GM12878 (cell line): ENCODE measurements around the gene SLX4IP. TPM values are rescaled to one million over a fixed set of nuclear protein-coding genes. Genes with fewer than 3 reads are reported as not detected.

ENCODE experiments used
- ATAC-seq: fragments of 200-7000 bp; cut with Tn5 transposase; 3 replicates; pipeline ENCODE4 v1.9.1; 2020; ENCODE audit warnings: mild to moderate bottlenecking, moderate library complexity
- BruUV-seq: library from RNA; stranded (reverse); fragments of 400-500 nt; replicated peaks from 2 replicates; lab custom pipeline; 2021; lab: Mats Ljungman, UMichigan
- CTCF ChIA-PET: fragments of 300-600 bp; sonication (Branson Sonifier 250); formaldehyde crosslinking; extraction: SDS; loops from one replicate; lab custom pipeline; 2021; ENCODE audit warnings: inconsistent platforms; lab: Yijun Ruan, JAX
- POLR2A ChIA-PET: fragments of 350-600 bp; formaldehyde crosslinking; extraction: SDS; loops from one replicate; lab custom pipeline; 2021; ENCODE audit warnings: inconsistent platforms; lab: Charles Lee
- RAD21 ChIA-PET: fragments of 300-600 bp; sonication (Branson Sonifier 250); formaldehyde crosslinking; loops from one replicate; lab custom pipeline; 2023; ENCODE audit warnings: antibody characterized with exemption; ENCODE audit not compliant: unreplicated experiment; lab: Charles Lee
- SMC1A ChIA-PET: fragments of 300-600 bp; sonication (Branson Sonifier 250); formaldehyde crosslinking; loops from one replicate; lab custom pipeline; 2023; ENCODE audit not compliant: unreplicated experiment, uncharacterized antibody; lab: Charles Lee
- DNase-seq: peaks from one replicate; pipeline ENCODE4 v3.0.0-alpha.2; 2011; ENCODE audit warnings: low read depth, low spot score
- FAIRE-seq: peaks from 3 replicates; lab custom pipeline; 2011; peaks lifted over from hg19 to GRCh38; lab: Jason Lieb, UNC
- H2AFZ ChIP-seq: 2 replicates; pipeline ENCODE4 v1.6.0; 2011; ENCODE audit warnings: low read depth, low read length, control low read depth; ENCODE audit not compliant: control insufficient read depth
- H3K27ac ChIP-seq: 2 replicates; pipeline ENCODE4 v1.5.1; 2011; ENCODE audit warnings: control low read depth; ENCODE audit not compliant: control insufficient read depth, insufficient read depth
- H3K27me3 ChIP-seq, 2 experiments: replicated peaks in 1 of 2; 2 replicates each; pipeline versions ENCODE4 v1.6.0 to v1.6.1; 2011; ENCODE audit warnings: low read length in 1 of 2; ENCODE audit not compliant: control insufficient read depth in 2 of 2, insufficient read depth in 2 of 2
- H3K36me3 ChIP-seq, 2 experiments: 2 replicates each; pipeline ENCODE4 v1.5.1; 2011; ENCODE audit warnings: low read length in 1 of 2; ENCODE audit not compliant: control insufficient read depth in 2 of 2, insufficient read depth in 2 of 2
- H3K4me1 ChIP-seq: 2 replicates; pipeline ENCODE4 v1.6.1; 2011; ENCODE audit warnings: mild to moderate bottlenecking, low read length, moderate library complexity, mixed read lengths; ENCODE audit not compliant: control insufficient read depth, insufficient read depth
- H3K4me2 ChIP-seq: 2 replicates; pipeline ENCODE4 v1.6.0; 2011; ENCODE audit warnings: control low read depth; ENCODE audit not compliant: control insufficient read depth, insufficient read depth
- H3K4me3 ChIP-seq: fragments of 200-600 bp; sonication (generic); 2 replicates; pipeline ENCODE4 v1.5.1; 2016
- H3K79me2 ChIP-seq: 2 replicates; pipeline ENCODE4 v1.6.0; 2011; ENCODE audit warnings: low read length; ENCODE audit not compliant: control insufficient read depth, insufficient read depth
- H3K9ac ChIP-seq: 2 replicates; pipeline ENCODE4 v1.8.0; 2011; ENCODE audit warnings: low read length, control low read depth, mixed read lengths; ENCODE audit not compliant: control insufficient read depth, insufficient read depth
- H3K9me3 ChIP-seq: replicated peaks from 3 replicates; pipeline ENCODE4 v1.5.1; 2011; ENCODE audit warnings: mild to moderate bottlenecking, low read length; ENCODE audit not compliant: control insufficient read depth, insufficient read depth
- H4K20me1 ChIP-seq: 2 replicates; pipeline ENCODE4 v1.6.0; 2011; ENCODE audit not compliant: control insufficient read depth, insufficient read depth
- ATF3 ChIP-seq: IDR thresholded peaks from 2 replicates; pipeline ENCODE4 v1.6.1; 2011; ENCODE audit warnings: low read depth, mild to moderate bottlenecking, low read length, moderate library complexity, borderline replicate concordance; ENCODE audit errors: extremely low read depth
- BCL11A ChIP-seq: IDR thresholded peaks from 2 replicates; pipeline ENCODE4 v1.6.1; 2011; ENCODE audit warnings: low read depth, low read length
- BHLHE40 ChIP-seq, 2 experiments: fragments of 450-650 bp in 1 of 2; IDR thresholded peaks; 2 replicates each; pipeline ENCODE4 v1.6.1; 2011 to 2017; ENCODE audit warnings: low read depth in 2 of 2, borderline replicate concordance in 1 of 2, improper control_type of control experiment in 1 of 2, low read length in 1 of 2, mild to moderate bottlenecking in 1 of 2
- BMI1 ChIP-seq: fragments of 450-650 bp; IDR thresholded peaks from 2 replicates; pipeline ENCODE4 v1.6.1; 2016; ENCODE audit warnings: mild to moderate bottlenecking, moderate library complexity, borderline replicate concordance
- E4F1 ChIP-seq: fragments of 450-650 bp; IDR thresholded peaks from 2 replicates; pipeline ENCODE4 v1.6.1; 2018; ENCODE audit warnings: borderline replicate concordance, mild to moderate bottlenecking; ENCODE audit not compliant: partially characterized antibody
- EP300 ChIP-seq, 2 experiments: fragments of 150-350 bp in 1 of 2; IDR thresholded peaks; 2 replicates each; pipeline ENCODE4 v1.6.1; 2011 to 2012; ENCODE audit warnings: low read depth in 2 of 2, low read length in 2 of 2, borderline replicate concordance in 1 of 2, improper control_type of control experiment in 1 of 2, inconsistent platforms in 1 of 2; ENCODE audit not compliant: control insufficient read depth in 1 of 2
- ESRRA ChIP-seq: IDR thresholded peaks from 2 replicates; pipeline ENCODE4 v1.6.1; 2012; ENCODE audit warnings: mild to moderate bottlenecking, low read length, improper control_type of control experiment
- IKZF1 ChIP-seq: fragments of 450-650 bp; conservative IDR thresholded peaks from 2 replicates; pipeline ENCODE4 v1.6.1; 2017; ENCODE audit warnings: antibody characterized with exemption, mild to moderate bottlenecking
- IKZF2 ChIP-seq, 2 experiments: fragments of 450-650 bp; IDR thresholded peaks; 2 replicates each; pipeline ENCODE4 v1.6.1; 2017; ENCODE audit warnings: mild to moderate bottlenecking in 2 of 2, moderate library complexity in 2 of 2
- MEF2B ChIP-seq: fragments of 450-650 bp; IDR thresholded peaks from 2 replicates; pipeline ENCODE4 v1.6.1; 2018; ENCODE audit warnings: mild to moderate bottlenecking, moderate library complexity; ENCODE audit not compliant: partially characterized antibody, poor library complexity, severe bottlenecking
- MLLT1 ChIP-seq: fragments of 450-650 bp; IDR thresholded peaks from 2 replicates; pipeline ENCODE4 v1.6.1; 2016; ENCODE audit warnings: mild to moderate bottlenecking
- MTA2 ChIP-seq: fragments of 450-650 bp; IDR thresholded peaks from 2 replicates; pipeline ENCODE4 v1.6.1; 2016; ENCODE audit warnings: low read depth, mild to moderate bottlenecking, moderate library complexity
- RB1 ChIP-seq: fragments of 450-650 bp; formaldehyde crosslinking; IDR thresholded peaks from 2 replicates; pipeline ENCODE4 v1.6.1; 2017; ENCODE audit warnings: mild to moderate bottlenecking, borderline replicate concordance
- RELB ChIP-seq: fragments of 450-650 bp; IDR thresholded peaks from 2 replicates; pipeline ENCODE4 v1.6.1; 2017; ENCODE audit warnings: low read depth, mild to moderate bottlenecking, moderate library complexity
- SMARCA5 ChIP-seq: fragments of 450-650 bp; IDR thresholded peaks from 2 replicates; pipeline ENCODE4 v1.6.1; 2017; ENCODE audit warnings: mild to moderate bottlenecking
- SPI1 ChIP-seq: IDR thresholded peaks from 2 replicates; pipeline ENCODE4 v1.6.1; 2011; ENCODE audit warnings: low read depth, mild to moderate bottlenecking, low read length, moderate library complexity, borderline replicate concordance; ENCODE audit not compliant: insufficient read depth
- in situ Hi-C: fragments of 300-500 bp; cut with MboI; formaldehyde crosslinking; loops from 9 replicates; pipeline ENCODE4 v1.14.3; 2018; ENCODE audit warnings: mixed read lengths
- intact Hi-C: fragments of 100-400 bp; cut with micrococcal nuclease; formaldehyde crosslinking; loops from one replicate; pipeline ENCODE4 v1.14.2; 2022; ENCODE audit not compliant: unreplicated experiment
- polyA plus RNA-seq, 11 experiments: library from polyadenylated mRNA; depleted of rRNA in 4 of 11; unstranded in 6 of 11; stranded (reverse) in 5 of 11; fragments of >200 nt; fragmentation: Nextera tagmentation in 4 of 11; fragmentation: Illumina TruSeq in 1 of 11; extraction: Ambion mirVana in 4 of 11; extraction: Trizol in 1 of 11; gene quantifications; 1 replicate in 1 of 11; 2 replicates in 10 of 11; pipeline versions ENCODE4 v1.2.1 to v1.2.3, GENCODE V29; 2011 to 2016; ENCODE audit warnings: inconsistent platforms in 2 of 11, missing spikeins in 2 of 11, low read depth in 1 of 11
- total RNA-seq, 4 experiments: library from RNA; depleted of rRNA in 3 of 4; stranded (reverse); fragments of >200 nt in 3 of 4; fragmentation: Illumina TruSeq in 1 of 4; extraction: Trizol in 1 of 4; gene quantifications; 2 replicates each; pipeline versions ENCODE4 v1.2.1 to v1.2.3, GENCODE V29; 2013 to 2021

SLX4IP gene
- total and polyA plus RNA-seq, 10 of the 15 experiments (the other 5 are each of a cell fraction or from before 2014, with no cell fraction given) = 2.2 to 11.0 (median 6.3) TPM

- ATAC-seq = peak; percentile 72
- SMC1A ChIA-PET = interaction anchor here (0.8 to 7.3 kb wide), 23 partner anchors 10 to 451 kb away, joined by 3 to 60 read pairs (median 4); no protein-coding TSS in a partner anchor
- Histone ChIP-seq H3K79me2 (peaks cover 10% of the 10 kb centered on the region), H3K27ac (no peak overlapping the region), H3K4me1 (peaks cover 18% of the 10 kb centered on the region), H3K4me3 (no peak overlapping the region), H2AFZ (no peak overlapping the region), H3K9me3 (no peaks in the 10 kb centered on the region), H3K27me3 (no peaks in the 10 kb centered on the region), H3K4me2 (no peak overlapping the region), H3K9ac (no peak overlapping the region), H4K20me1 (no peaks in the 10 kb centered on the region), H3K36me3 (no peaks in the 10 kb centered on the region)
- intact Hi-C loops (loop anchor here (5.0 kb wide), 3 partner anchors 76 to 811 kb away; partner anchors contain the start of gene JAG1), in situ Hi-C loops (loop anchor here (5.0 to 10.0 kb wide), 2 partner anchors 451 to 813 kb away; no protein-coding TSS in a partner anchor)
- RAD21 ChIA-PET = interaction anchor here (0.8 to 2.1 kb wide), 12 partner anchors 14 to 450 kb away, joined by 3 to 9 read pairs (median 3); no protein-coding TSS in a partner anchor
- CTCF ChIA-PET = interaction anchor here (0.8 to 5.5 kb wide), 22 partner anchors 9 to 810 kb away, joined by 3 to 63 read pairs (median 10); no protein-coding TSS in a partner anchor
- no peak for DNase-seq
- BruUV-seq = no TSS peak
- no peak for FAIRE-seq
- POLR2A ChIA-PET = interaction anchor here (0.5 to 0.9 kb wide), 2 partner anchors 79 to 101 kb away, joined by 4 to 5 read pairs; no protein-coding TSS in a partner anchor
- no peak for TF ChIP-seq E4F1
- TF ChIP-seq ATF3 = no peak
- TF ChIP-seq BCL11A = peak; percentile 24; the same call in 1 of the 2 replicates
- TF ChIP-seq RELB = peak; percentile 31; the same call in 1 of the 2 replicates
- TF ChIP-seq EP300 (IDR thresholded peaks at IDR 0.05; ENCODE audit: borderline replicate concordance in 1 of 2, control insufficient read depth in 1 of 2, low read depth in 2 of 2, low read length in 2 of 2) = peak; percentile 34 to 35; a peak in 2 of 4 replicates
- peak; percentile 51 for TF ChIP-seq MEF2B
- TF ChIP-seq BHLHE40 (IDR thresholded peaks at IDR 0.05; ENCODE audit: borderline replicate concordance in 1 of 2, low read depth in 2 of 2, low read length in 1 of 2) = peak; percentile 32 to 54; a peak in 1 of 4 replicates
- peak; percentile 58 to 82; a peak in 3 of 4 replicates for TF ChIP-seq IKZF2 (IDR thresholded peaks at IDR 0.05)
- TF ChIP-seq BMI1 = 0 out of 2 replicates have a peak, but pooled peaks have one; percentile 16
- TF ChIP-seq RB1 = no peak
- TF ChIP-seq SMARCA5 = no peak
- TF ChIP-seq MTA2 = peak; percentile 98
- peak; percentile 53 for TF ChIP-seq IKZF1
- TF ChIP-seq SPI1 = peak; percentile 26; the same call in 1 of the 2 replicates
- TF ChIP-seq MLLT1 = 0 out of 2 replicates have a peak, but pooled peaks have one; percentile 51
- TF ChIP-seq ESRRA = no peak
Observed at GRCh38 chr20:10428008-10428407, 7.1 kb upstream of the SLX4IP start.
